ENCODE data around the gene TTC9B. TPM values are rescaled to one million over a fixed set of nuclear protein-coding genes. Genes with fewer than 3 reads are reported as not detected.

Gene TTC9B
- total RNA-seq, 1 experiment from 2014 or later, result 0.59 TPM

DNA sequence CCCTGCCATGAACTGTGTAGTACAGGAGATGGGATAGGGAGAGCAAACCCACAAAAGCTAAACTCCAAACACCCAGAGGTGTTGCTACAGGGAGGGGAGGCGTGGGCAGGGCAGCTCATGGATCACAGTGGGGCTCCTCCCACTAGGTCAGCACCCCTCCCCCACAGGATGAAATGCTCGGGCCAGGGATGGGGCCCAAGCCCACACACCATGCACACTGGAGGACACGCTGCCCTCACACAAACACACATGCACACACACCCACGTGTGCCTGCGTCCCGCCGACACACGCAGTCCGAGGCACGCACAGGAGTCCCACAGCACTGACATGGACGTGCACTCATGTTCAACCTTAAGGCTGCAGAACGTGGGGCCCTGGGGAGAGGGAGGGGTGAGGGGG is 14.3 kb upstream of the TTC9B start:
- Histone ChIP-seq H3K4me1 (replicated peaks; ENCODE audit: insufficient read depth) (no peaks in the 10 kb centered on the region), H3K27me3 (ENCODE audit: insufficient read depth, low read depth) (no peaks in the 10 kb centered on the region), H3K9me2 (ENCODE audit: insufficient read depth) (no peaks in the 10 kb centered on the region), H3K27ac (no peak overlapping the region), H3K36me3 (ENCODE audit: low read depth) (no peaks in the 10 kb centered on the region), H3F3A (ENCODE audit: insufficient read depth, low read depth) (peaks cover 11% of the 10 kb centered on the region; the same call in 1 of the 2 replicates), H2AFZ (no peak overlapping the region), H3K9me3 (ENCODE audit: insufficient read depth, low read depth) (no peaks in the 10 kb centered on the region), H3K4me2 (no peak overlapping the region), H4K20me1 (ENCODE audit: insufficient read depth) (no peaks in the 10 kb centered on the region), H3K79me2 (ENCODE audit: low read depth) (no peaks in the 10 kb centered on the region), H3K4me3 (no peak overlapping the region)
- no peak for DNase-seq
- POLR2A ChIA-PET (ENCODE audit: unreplicated experiment), result no interaction called here
- TF ChIP-seq, protein P1, sequence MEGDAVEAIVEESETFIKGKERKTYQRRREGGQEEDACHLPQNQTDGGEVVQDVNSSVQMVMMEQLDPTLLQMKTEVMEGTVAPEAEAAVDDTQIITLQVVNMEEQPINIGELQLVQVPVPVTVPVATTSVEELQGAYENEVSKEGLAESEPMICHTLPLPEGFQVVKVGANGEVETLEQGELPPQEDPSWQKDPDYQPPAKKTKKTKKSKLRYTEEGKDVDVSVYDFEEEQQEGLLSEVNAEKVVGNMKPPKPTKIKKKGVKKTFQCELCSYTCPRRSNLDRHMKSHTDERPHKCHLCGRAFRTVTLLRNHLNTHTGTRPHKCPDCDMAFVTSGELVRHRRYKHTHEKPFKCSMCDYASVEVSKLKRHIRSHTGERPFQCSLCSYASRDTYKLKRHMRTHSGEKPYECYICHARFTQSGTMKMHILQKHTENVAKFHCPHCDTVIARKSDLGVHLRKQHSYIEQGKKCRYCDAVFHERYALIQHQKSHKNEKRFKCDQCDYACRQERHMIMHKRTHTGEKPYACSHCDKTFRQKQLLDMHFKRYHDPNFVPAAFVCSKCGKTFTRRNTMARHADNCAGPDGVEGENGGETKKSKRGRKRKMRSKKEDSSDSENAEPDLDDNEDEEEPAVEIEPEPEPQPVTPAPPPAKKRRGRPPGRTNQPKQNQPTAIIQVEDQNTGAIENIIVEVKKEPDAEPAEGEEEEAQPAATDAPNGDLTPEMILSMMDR (conservative IDR thresholded peaks at IDR 0.05), result no peak
- no peak for TF ChIP-seq EZH2 (IDR thresholded peaks at IDR 0.05; ENCODE audit: low read depth)
- no TSS peak for BruUV-seq (replicated peaks)
- intact Hi-C loops (cut with micrococcal nuclease; ENCODE audit: unreplicated experiment), result no loop called here
- CTCF ChIA-PET, result no interaction called here

GRCh38 chr19:40231544-40232424 is 13.6 kb upstream of the TTC9B start:
- Histone ChIP-seq H3F3A (ENCODE audit: insufficient read depth, low read depth) (peaks cover 11% of the 10 kb centered on the region; the same call in 1 of the 2 replicates), H3K27ac (no peak overlapping the region), H4K20me1 (ENCODE audit: insufficient read depth) (no peaks in the 10 kb centered on the region), H3K4me3 (no peak overlapping the region), H3K4me1 (replicated peaks; ENCODE audit: insufficient read depth) (no peaks in the 10 kb centered on the region), H3K79me2 (ENCODE audit: low read depth) (no peaks in the 10 kb centered on the region), H3K36me3 (ENCODE audit: low read depth) (no peaks in the 10 kb centered on the region), H3K9me3 (ENCODE audit: insufficient read depth, low read depth) (no peaks in the 10 kb centered on the region), H2AFZ (no peak overlapping the region), H3K27me3 (ENCODE audit: insufficient read depth, low read depth) (no peaks in the 10 kb centered on the region), H3K9me2 (ENCODE audit: insufficient read depth) (no peaks in the 10 kb centered on the region), H3K4me2 (no peak overlapping the region)
- no peak for TF ChIP-seq EZH2 (IDR thresholded peaks at IDR 0.05; ENCODE audit: low read depth)
- TF ChIP-seq, protein P1 (conservative IDR thresholded peaks at IDR 0.05), result no peak
- no peak for DNase-seq
- CTCF ChIA-PET, result no interaction called here
- intact Hi-C loops (cut with micrococcal nuclease; ENCODE audit: unreplicated experiment), result no loop called here
- no TSS peak for BruUV-seq (replicated peaks)
- POLR2A ChIA-PET (ENCODE audit: unreplicated experiment), result interaction anchor here (0.6 kb wide), 1 partner anchor 116 kb away, joined by 3 read pairs; no protein-coding TSS in a partner anchor

DNA sequence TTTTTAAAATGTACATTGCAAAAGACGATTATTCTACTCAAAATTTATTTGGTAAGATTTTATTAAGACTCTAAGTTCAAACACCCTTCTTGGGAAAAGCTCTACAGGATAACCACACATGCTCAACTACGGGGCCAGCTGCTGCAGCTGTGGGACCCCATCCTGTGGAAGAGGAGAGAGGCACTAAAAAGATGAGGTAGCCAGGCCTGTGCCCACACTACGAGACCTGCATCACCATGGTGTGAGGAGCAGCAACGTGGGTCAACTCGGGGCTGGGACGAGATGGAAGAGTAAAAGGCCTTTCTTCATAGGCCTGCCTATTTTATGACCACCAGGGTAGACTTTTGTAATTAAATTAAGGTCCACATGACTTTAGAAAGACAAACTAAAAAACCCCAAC is 12.9 kb upstream of the TTC9B start:
- no peaks in the 10 kb centered on the region for H4K20me1 ChIP-seq (ENCODE audit: insufficient read depth)
- H3K36me3 ChIP-seq (ENCODE audit: low read depth), result no peaks in the 10 kb centered on the region
- no peaks in the 10 kb centered on the region for H3K27me3 ChIP-seq (ENCODE audit: insufficient read depth, low read depth)
- H3K9me2 ChIP-seq (ENCODE audit: insufficient read depth), result no peaks in the 10 kb centered on the region
- H3K9me3 ChIP-seq (ENCODE audit: insufficient read depth, low read depth), result no peaks in the 10 kb centered on the region
- BruUV-seq (replicated peaks), result no TSS peak
- H3K4me3 ChIP-seq, result no peak overlapping the region
- TF ChIP-seq, protein P1 (conservative IDR thresholded peaks at IDR 0.05), result no peak
- TF ChIP-seq EZH2 (IDR thresholded peaks at IDR 0.05; ENCODE audit: low read depth), result no peak
- H3F3A ChIP-seq (ENCODE audit: insufficient read depth, low read depth), result peaks cover 11% of the 10 kb centered on the region; the same call in 1 of the 2 replicates
- H3K27ac ChIP-seq, result no peak overlapping the region
- CTCF ChIA-PET, result no interaction called here
- no peaks in the 10 kb centered on the region for H3K4me1 ChIP-seq (replicated peaks; ENCODE audit: insufficient read depth)
- no peak for DNase-seq
- H2AFZ ChIP-seq, result no peak overlapping the region
- no peak overlapping the region for H3K4me2 ChIP-seq
- H3K79me2 ChIP-seq (ENCODE audit: low read depth), result no peaks in the 10 kb centered on the region
- POLR2A ChIA-PET (ENCODE audit: unreplicated experiment), result no interaction called here
- intact Hi-C loops (cut with micrococcal nuclease; ENCODE audit: unreplicated experiment), result no loop called here
